ENCODE results near the gene ATP6V1E1.

DNA sequence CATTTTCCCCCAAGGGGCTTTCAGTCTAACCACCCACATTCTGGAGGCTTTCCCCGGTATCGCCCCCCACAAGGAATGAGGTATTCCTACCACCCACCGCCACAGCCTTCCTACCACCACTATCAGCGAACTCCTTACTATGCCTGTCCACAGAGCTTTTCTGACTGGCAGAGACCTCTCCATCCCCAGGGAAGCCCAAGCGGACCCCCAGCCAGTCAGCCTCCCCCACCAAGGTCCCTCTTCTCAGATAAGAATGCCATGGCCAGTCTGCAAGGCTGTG, 79.9 kb downstream of the ATP6V1E1 start:
- TF ChIP-seq, protein P1, sequence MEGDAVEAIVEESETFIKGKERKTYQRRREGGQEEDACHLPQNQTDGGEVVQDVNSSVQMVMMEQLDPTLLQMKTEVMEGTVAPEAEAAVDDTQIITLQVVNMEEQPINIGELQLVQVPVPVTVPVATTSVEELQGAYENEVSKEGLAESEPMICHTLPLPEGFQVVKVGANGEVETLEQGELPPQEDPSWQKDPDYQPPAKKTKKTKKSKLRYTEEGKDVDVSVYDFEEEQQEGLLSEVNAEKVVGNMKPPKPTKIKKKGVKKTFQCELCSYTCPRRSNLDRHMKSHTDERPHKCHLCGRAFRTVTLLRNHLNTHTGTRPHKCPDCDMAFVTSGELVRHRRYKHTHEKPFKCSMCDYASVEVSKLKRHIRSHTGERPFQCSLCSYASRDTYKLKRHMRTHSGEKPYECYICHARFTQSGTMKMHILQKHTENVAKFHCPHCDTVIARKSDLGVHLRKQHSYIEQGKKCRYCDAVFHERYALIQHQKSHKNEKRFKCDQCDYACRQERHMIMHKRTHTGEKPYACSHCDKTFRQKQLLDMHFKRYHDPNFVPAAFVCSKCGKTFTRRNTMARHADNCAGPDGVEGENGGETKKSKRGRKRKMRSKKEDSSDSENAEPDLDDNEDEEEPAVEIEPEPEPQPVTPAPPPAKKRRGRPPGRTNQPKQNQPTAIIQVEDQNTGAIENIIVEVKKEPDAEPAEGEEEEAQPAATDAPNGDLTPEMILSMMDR (conservative IDR thresholded peaks at IDR 0.05; ENCODE audit: low read depth, low read length), result no peak
- TF ChIP-seq EZH2 (IDR thresholded peaks at IDR 0.05; ENCODE audit: borderline replicate concordance, low read depth, low read length, poor library complexity, severe bottlenecking), result no peak
